ENCODE results near the gene ZBTB45.

DNA sequence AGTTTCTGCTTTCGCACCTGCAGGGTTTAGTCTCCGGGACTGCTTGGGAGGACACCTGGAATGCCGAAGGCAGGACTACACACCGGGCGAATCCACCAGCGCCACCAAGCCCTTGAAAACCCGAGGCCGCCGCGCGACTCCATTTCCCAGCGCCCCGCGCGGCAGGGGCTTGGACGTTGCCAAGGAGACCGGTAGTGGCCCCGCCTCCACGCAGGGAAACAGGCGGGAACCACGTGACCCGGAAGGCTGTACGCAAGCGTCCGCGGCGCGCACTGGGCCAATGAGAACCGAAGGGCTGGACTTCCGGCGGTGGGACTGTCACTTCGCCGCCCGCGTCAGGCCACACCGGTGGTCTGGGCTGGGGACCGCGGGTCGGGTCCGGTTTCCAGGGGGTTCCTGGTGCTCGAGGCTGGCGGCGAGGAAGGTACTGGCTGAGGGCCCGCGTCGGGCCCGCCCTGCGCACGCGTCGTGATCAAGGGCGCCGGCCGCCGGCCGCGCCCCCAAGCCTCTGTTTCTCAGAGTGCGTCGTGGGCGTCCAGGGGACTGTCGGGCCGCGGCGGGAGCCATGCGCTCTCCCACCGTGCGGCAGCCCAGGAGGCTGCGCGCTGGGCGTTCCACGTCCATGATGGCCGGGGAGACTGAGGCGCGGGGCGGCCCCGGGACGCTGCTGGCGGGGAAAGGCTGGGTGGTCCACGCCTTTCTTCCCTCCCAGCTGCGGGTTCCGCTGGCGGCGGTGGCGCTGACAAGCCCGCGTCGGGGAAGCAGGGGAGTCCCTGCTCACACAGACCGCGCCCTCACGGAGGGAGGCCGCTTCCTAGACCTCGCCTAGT, 52.6 kb downstream of the ZBTB45 start, which contains the start of gene ZNF324:
- TF ChIP-seq POLR2A (IDR thresholded peaks at IDR 0.05; ENCODE audit: low read depth, low read length) (peak; percentile 88), CBX3 (IDR thresholded peaks at IDR 0.05; ENCODE audit: borderline replicate concordance, low read depth) (no peak), CREM (IDR thresholded peaks at IDR 0.05; ENCODE audit: low read depth) (peak; percentile 72), TAF1 (IDR thresholded peaks at IDR 0.05; ENCODE audit: borderline replicate concordance, low read depth, low read length) (peak; percentile 38; the same call in 1 of the 2 replicates), FOXM1 (IDR thresholded peaks at IDR 0.05; ENCODE audit: low read depth, low read length) (no peak)
- TF ChIP-seq, protein P1, sequence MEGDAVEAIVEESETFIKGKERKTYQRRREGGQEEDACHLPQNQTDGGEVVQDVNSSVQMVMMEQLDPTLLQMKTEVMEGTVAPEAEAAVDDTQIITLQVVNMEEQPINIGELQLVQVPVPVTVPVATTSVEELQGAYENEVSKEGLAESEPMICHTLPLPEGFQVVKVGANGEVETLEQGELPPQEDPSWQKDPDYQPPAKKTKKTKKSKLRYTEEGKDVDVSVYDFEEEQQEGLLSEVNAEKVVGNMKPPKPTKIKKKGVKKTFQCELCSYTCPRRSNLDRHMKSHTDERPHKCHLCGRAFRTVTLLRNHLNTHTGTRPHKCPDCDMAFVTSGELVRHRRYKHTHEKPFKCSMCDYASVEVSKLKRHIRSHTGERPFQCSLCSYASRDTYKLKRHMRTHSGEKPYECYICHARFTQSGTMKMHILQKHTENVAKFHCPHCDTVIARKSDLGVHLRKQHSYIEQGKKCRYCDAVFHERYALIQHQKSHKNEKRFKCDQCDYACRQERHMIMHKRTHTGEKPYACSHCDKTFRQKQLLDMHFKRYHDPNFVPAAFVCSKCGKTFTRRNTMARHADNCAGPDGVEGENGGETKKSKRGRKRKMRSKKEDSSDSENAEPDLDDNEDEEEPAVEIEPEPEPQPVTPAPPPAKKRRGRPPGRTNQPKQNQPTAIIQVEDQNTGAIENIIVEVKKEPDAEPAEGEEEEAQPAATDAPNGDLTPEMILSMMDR (IDR thresholded peaks at IDR 0.05 in 2 of 3, conservative IDR thresholded peaks at IDR 0.05 in 1 of 3; ENCODE audit: control insufficient read depth in 2 of 3, extremely low read depth in 1 of 3, insufficient read depth in 1 of 3, low read depth in 3 of 3, low read length in 3 of 3): no peak

All from GM12878 (cell line).